Right lobe of liver (tissue), 4 donors: ENCODE measurements around the gene DDN.

Experiments used
- CTCF ChIP-seq, 4 donors: fragments of 200-600 bp in 3 of 4; fragments of 450-650 bp in 1 of 4; IDR thresholded peaks; one replicate each; pipeline versions ENCODE4 v1.5.1 to v1.8.0; 2016 to 2022; ENCODE audit warnings: antibody characterized with exemption in 4 of 4, mild to moderate bottlenecking in 2 of 4
- POLR2A ChIP-seq: fragments of 450-650 bp; IDR thresholded peaks from one replicate; pipeline ENCODE4 v1.6.1; 2017; ENCODE audit warnings: antibody characterized with exemption, mild to moderate bottlenecking
- donor health status: DM: no; HTN: no; CAD: no.
- donor health status: DM: no; HTN: no; CAD: no.
- donor health status: DM: no; HTN: yes; CAD: no.

- TF ChIP-seq CTCF (IDR thresholded peaks at IDR 0.05) (no peak), POLR2A (no peak)
These were observed 4.7 kb downstream of the DDN start for GRCh38 chr12:48994224-48995085.
